SK-N-MC (cell line): ENCODE measurements around the gene CLN5.
A peak's percentile ranks its signal among the peaks of the same experiment; 100 is the strongest.

Source experiments
- DNase-seq: peaks from one replicate; pipeline ENCODE4 v3.0.0-alpha.2; 2011; ENCODE audit warnings: low read depth, low spot score
- H3K27ac ChIP-seq: fragments of 200-600 bp; sonication (generic); 2 replicates; pipeline ENCODE4 v1.5.1; 2016; ENCODE audit warnings: mixed run types
- H3K36me3 ChIP-seq: fragments of 200-600 bp; sonication (generic); 2 replicates; pipeline ENCODE4 v1.6.1; 2017; ENCODE audit warnings: antibody characterized with exemption, low read length, mixed read lengths; ENCODE audit not compliant: insufficient read depth
- H3K4me3 ChIP-seq: fragments of 200-600 bp; sonication (generic); 2 replicates; pipeline ENCODE4 v1.5.1; 2016
- H3K9ac ChIP-seq: fragments of 200-600 bp; sonication (generic); 2 replicates; pipeline ENCODE4 v1.8.0; 2017; ENCODE audit warnings: mixed run types, mixed read lengths; ENCODE audit not compliant: insufficient read length
- H3K9me3 ChIP-seq: fragments of 200-600 bp; sonication (generic); 2 replicates; pipeline ENCODE4 v1.6.1; 2017; ENCODE audit warnings: low read depth, mild to moderate bottlenecking, antibody characterized with exemption, low read length, moderate library complexity, mixed read lengths
- EZH2 ChIP-seq: fragments of 200-600 bp; sonication (generic); IDR thresholded peaks from one replicate; pipeline ENCODE4 v1.6.1; 2017; ENCODE audit warnings: antibody characterized with exemption
- FOXP2 ChIP-seq: optimal IDR thresholded peaks from 2 replicates; pipeline ENCODE3; 2011; ENCODE audit warnings: mild to moderate bottlenecking, moderate library complexity; ENCODE audit not compliant: insufficient read depth; ENCODE audit errors: extremely low read length, control extremely low read depth
- POLR2AphosphoS5 ChIP-seq: IDR thresholded peaks from 2 replicates; pipeline ENCODE4 v1.6.1; 2012; ENCODE audit warnings: mild to moderate bottlenecking, low read depth, low read length, borderline replicate concordance

The CLN5 gene

GRCh38 chr13:76971851-76972829, 19.7 kb upstream of the CLN5 start:
- Histone ChIP-seq H3K9me3 (no peaks in the 10 kb centered on the region), H3K4me3 (no peak overlapping the region), H3K27ac (no peak overlapping the region), H3K9ac (no peak overlapping the region), H3K36me3 (no peaks in the 10 kb centered on the region)
- no peak for DNase-seq
- TF ChIP-seq POLR2AphosphoS5, result no peak
- TF ChIP-seq FOXP2, result no peak
- no peak for TF ChIP-seq EZH2

- no peak overlapping the region for H3K4me3 ChIP-seq
- TF ChIP-seq POLR2AphosphoS5, result no peak
- no peak for TF ChIP-seq EZH2
- TF ChIP-seq FOXP2, result no peak
- DNase-seq, result no peak
Observed at GRCh38 chr13:76973920-76974617, 17.8 kb upstream of the CLN5 start.

GRCh38 chr13:76974618-76974975, 17.3 kb upstream of the CLN5 start:
- Histone ChIP-seq H3K4me3 (no peak overlapping the region), H3K9ac (no peak overlapping the region), H3K27ac (no peak overlapping the region), H3K9me3 (no peaks in the 10 kb centered on the region), H3K36me3 (no peaks in the 10 kb centered on the region)
- DNase-seq, result no peak
- TF ChIP-seq EZH2 (no peak), FOXP2 (no peak), POLR2AphosphoS5 (no peak)

More at GRCh38 chr13:76973920-76974617, 17.8 kb upstream of the CLN5 start:
- H3K9me3 ChIP-seq, result no peaks in the 10 kb centered on the region
- no peak overlapping the region for H3K27ac ChIP-seq
- H3K9ac ChIP-seq, result no peak overlapping the region
- H3K36me3 ChIP-seq, result no peaks in the 10 kb centered on the region

- no peak for TF ChIP-seq FOXP2
- no peak for TF ChIP-seq POLR2AphosphoS5
- no peak for TF ChIP-seq EZH2
- no peak overlapping the region for H3K9ac ChIP-seq
- H3K9me3 ChIP-seq, result no peaks in the 10 kb centered on the region
- H3K4me3 ChIP-seq, result no peak overlapping the region
- no peaks in the 10 kb centered on the region for H3K36me3 ChIP-seq
- DNase-seq, result no peak
- H3K27ac ChIP-seq, result no peak overlapping the region
Observed at GRCh38 chr13:76975863-76976262, 16.0 kb upstream of the CLN5 start.

GRCh38 chr13:76976490-76976889, 15.4 kb upstream of the CLN5 start:
- Histone ChIP-seq H3K4me3 (peak overlapping the region; percentile 33; the same call in 1 of the 2 replicates), H3K27ac (peak overlapping the region; percentile 36; the same call in 1 of the 2 replicates), H3K9ac (no peak overlapping the region), H3K36me3 (no peaks in the 10 kb centered on the region), H3K9me3 (no peaks in the 10 kb centered on the region)
- peak; percentile 58 for DNase-seq
- TF ChIP-seq POLR2AphosphoS5 (no peak), EZH2 (no peak), FOXP2 (no peak)

GRCh38 chr13:76976929-76977328, 15.0 kb upstream of the CLN5 start:
- Histone ChIP-seq H3K9me3 (no peaks in the 10 kb centered on the region), H3K36me3 (no peaks in the 10 kb centered on the region), H3K27ac (no peak overlapping the region; the same call in 1 of the 2 replicates), H3K9ac (no peak overlapping the region), H3K4me3 (no peak overlapping the region)
- no peak for DNase-seq
- TF ChIP-seq POLR2AphosphoS5 (no peak), FOXP2 (no peak), EZH2 (no peak)

GRCh38 chr13:76980075-76980718, 11.7 kb upstream of the CLN5 start:
- H3K27ac ChIP-seq, result no peak overlapping the region
- H3K4me3 ChIP-seq, result peak overlapping the region; percentile 62
- no peak for DNase-seq
- no peak overlapping the region for H3K9ac ChIP-seq
- H3K36me3 ChIP-seq, result no peaks in the 10 kb centered on the region
- TF ChIP-seq FOXP2, result no peak
- no peak for TF ChIP-seq EZH2
- TF ChIP-seq POLR2AphosphoS5, result no peak
- H3K9me3 ChIP-seq, result no peaks in the 10 kb centered on the region

GRCh38 chr13:76982061-76982460, 9.8 kb upstream of the CLN5 start:
- Histone ChIP-seq H3K4me3 (no peak overlapping the region), H3K27ac (no peak overlapping the region), H3K9ac (no peak overlapping the region), H3K9me3 (no peaks in the 10 kb centered on the region), H3K36me3 (no peaks in the 10 kb centered on the region)
- DNase-seq, result no peak
- TF ChIP-seq EZH2 (no peak), FOXP2 (no peak), POLR2AphosphoS5 (no peak)
